Activated T-helper 1 cell treated with anti-CD3 and anti-CD28 coated beads, Interleukin-2, amount 50 U/mL, for 16 hours (primary cell): ENCODE measurements around the gene DLD.

Source experiments
- DNase-seq, 2 donors: peaks; one replicate each; pipeline ENCODE4 v3.0.0-alpha.2; 2020; ENCODE audit warnings: low read depth in 1 of 2, low spot score in 1 of 2

The DLD gene

DNA sequence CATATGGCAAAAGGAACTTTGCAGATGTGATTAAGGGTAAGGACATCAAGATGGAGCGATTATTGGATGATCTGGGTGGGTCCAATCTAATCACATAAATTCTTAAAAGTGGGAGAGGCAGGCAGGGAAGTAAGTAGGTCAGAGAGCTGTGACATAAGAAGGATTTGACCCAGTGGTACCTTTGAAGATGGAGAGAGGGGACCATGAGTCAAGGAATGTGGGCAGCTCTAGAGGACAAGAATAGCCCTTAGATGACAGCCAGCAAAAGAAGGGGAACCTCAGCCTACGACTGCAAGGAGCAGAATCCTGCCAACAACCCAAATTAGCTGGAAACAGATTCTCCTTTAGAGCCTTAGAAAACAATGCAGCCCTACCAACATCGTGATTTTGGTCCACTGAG lies 77.5 kb downstream of the DLD start:
- DNase-seq = no peak

GRCh38 chr7:107969856-107970255 lies 78.9 kb downstream of the DLD start:
- DNase-seq = no peak
